Measurements from ENCODE around the gene PHLDA3. TPM values are rescaled to one million over a fixed set of nuclear protein-coding genes. Genes with fewer than 3 reads are reported as not detected.

Gene PHLDA3
- total and polyA plus RNA-seq, 4 donors: 12.8 to 73.2 (median 38.9) TPM

DNA sequence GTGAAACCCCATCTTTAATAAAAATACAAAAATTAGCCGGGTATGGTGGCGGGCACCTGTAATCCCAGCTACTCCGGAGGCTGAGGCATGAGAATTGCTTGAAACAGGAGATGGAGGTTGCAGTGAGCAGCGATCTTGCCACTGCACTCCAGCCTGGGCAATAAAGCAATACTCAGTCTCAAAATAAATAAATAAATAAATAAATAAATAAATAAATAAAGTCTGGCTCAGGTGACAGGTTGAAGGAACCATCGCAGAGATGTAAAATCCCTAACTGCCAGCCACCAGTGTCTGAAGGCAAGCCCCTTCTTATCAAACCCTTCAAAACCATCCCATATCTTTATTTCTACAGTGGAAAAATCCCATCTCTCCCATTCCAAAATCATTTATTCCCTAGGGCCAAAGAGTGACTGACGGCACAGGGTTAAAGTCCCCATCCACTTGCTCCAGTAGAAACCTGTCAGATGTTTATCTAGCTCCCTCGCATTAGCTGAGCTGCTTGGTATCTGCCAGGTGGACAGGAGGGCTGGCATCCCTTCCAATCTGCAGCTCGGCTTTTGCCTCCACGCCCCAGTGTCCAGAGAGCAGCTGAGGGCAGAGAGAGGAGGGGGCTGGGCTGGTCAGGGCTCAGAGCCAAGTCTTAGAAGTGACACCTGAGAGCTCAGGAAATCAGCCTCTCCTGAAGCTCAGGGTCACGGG is 33.0 kb upstream of the PHLDA3 start:
- Histone ChIP-seq H3K9ac (ENCODE audit: insufficient read depth in 1 of 2, low read length in 2 of 2) (no peak overlapping the region), H3K36me3 (ENCODE audit: control insufficient read depth in 4 of 4, insufficient read depth in 4 of 4, low read length in 4 of 4) (peaks cover 0 to 7% (median 5%) of the 10 kb centered on the region in 4 donors), H3K4me1 (ENCODE audit: control insufficient read depth in 5 of 5, insufficient read depth in 5 of 5, low read length in 5 of 5) (peaks cover 5 to 75% (median 49%) of the 10 kb centered on the region in 5 donors), H3K27ac (ENCODE audit: low read depth in 1 of 2, low read length in 1 of 2) (peak overlapping the region in 1 of 2 donors; percentile 79), H3K4me3 (no peak overlapping the region), H3K27me3 (ENCODE audit: control insufficient read depth in 3 of 3, insufficient read depth in 3 of 3, low read length in 2 of 3) (no peaks in the 10 kb centered on the region), H3K9me3 (ENCODE audit: control insufficient read depth in 4 of 4, insufficient read depth in 3 of 4, low read length in 3 of 4) (no peaks in the 10 kb centered on the region)
- WGBS, 2 donors: 70 to 95% methylated on average over 9 to 10 of the region's 10 CpGs
- ATAC-seq (ENCODE audit: insufficient read depth, low FRiP score) (no peak), DNase-seq (peak; percentile 40 to 69 (median 57))
- TF ChIP-seq, protein P1, sequence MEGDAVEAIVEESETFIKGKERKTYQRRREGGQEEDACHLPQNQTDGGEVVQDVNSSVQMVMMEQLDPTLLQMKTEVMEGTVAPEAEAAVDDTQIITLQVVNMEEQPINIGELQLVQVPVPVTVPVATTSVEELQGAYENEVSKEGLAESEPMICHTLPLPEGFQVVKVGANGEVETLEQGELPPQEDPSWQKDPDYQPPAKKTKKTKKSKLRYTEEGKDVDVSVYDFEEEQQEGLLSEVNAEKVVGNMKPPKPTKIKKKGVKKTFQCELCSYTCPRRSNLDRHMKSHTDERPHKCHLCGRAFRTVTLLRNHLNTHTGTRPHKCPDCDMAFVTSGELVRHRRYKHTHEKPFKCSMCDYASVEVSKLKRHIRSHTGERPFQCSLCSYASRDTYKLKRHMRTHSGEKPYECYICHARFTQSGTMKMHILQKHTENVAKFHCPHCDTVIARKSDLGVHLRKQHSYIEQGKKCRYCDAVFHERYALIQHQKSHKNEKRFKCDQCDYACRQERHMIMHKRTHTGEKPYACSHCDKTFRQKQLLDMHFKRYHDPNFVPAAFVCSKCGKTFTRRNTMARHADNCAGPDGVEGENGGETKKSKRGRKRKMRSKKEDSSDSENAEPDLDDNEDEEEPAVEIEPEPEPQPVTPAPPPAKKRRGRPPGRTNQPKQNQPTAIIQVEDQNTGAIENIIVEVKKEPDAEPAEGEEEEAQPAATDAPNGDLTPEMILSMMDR (IDR thresholded peaks at IDR 0.05; ENCODE audit: control extremely low read depth, extremely low read depth): no peak

DNA sequence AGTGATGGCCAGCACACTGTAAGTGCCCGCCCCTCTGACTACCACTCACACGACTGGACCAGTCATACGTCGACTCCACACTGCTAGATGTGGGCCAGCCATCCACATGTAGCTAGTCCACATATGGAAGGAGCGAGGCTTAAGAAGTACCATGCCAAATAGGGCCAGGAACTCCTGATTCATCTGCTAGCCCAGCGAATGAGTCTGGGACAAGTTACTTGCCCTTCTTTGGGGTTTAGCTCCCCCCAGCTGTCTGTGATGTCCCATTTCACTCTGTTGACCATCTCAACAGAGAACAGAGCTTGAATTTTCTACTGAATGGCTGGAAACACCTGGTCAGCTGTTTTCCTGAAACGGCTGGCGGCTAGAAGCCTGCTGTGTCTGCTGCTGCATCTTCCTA is 32.2 kb upstream of the PHLDA3 start:
- Histone ChIP-seq H3K27ac (ENCODE audit: low read depth in 1 of 2, low read length in 1 of 2) (peak overlapping the region in 1 of 2 donors; percentile 33), H3K27me3 (ENCODE audit: control insufficient read depth in 3 of 3, insufficient read depth in 3 of 3, low read length in 2 of 3) (no peaks in the 10 kb centered on the region), H3K4me1 (ENCODE audit: control insufficient read depth in 5 of 5, insufficient read depth in 5 of 5, low read length in 5 of 5) (peaks cover 9 to 79% (median 46%) of the 10 kb centered on the region in 5 donors), H3K9me3 (ENCODE audit: control insufficient read depth in 4 of 4, insufficient read depth in 3 of 4, low read length in 3 of 4) (no peaks in the 10 kb centered on the region), H3K4me3 (no peak overlapping the region), H3K36me3 (ENCODE audit: control insufficient read depth in 4 of 4, insufficient read depth in 4 of 4, low read length in 4 of 4) (peaks cover 0 to 7% (median 3%) of the 10 kb centered on the region in 4 donors), H3K9ac (ENCODE audit: insufficient read depth in 1 of 2, low read length in 2 of 2) (no peak overlapping the region)
- DNase-seq (peak in 1 of 3 donors; percentile 12), ATAC-seq (ENCODE audit: insufficient read depth, low FRiP score) (no peak)
- TF ChIP-seq, protein P1 (IDR thresholded peaks at IDR 0.05; ENCODE audit: control extremely low read depth, extremely low read depth): no peak
- 77 to 88% methylated on average over 8 of the region's 8 CpGs for WGBS, 2 donors

DNA sequence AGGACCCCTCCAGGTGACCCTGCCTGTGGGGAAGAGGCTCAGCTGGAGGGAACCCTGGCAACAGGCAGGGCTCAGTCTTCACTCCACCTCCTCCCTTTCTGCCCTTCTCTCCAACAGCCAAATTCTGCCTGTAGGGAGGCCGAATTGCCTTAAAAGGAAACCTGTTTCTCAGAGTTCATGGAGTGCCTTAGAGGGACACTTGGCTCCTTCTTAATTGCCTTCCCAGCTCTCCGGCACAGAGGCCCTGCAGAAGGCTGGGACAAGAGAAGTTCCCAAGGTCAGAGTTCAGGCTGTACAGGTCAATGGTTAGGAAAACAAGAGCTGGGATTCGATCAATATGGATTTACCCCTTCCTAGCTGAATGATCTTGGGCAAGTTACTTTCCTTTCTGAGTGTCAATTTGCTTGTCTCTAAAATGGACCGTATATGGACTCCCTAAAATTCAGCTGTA is 31.7 kb upstream of the PHLDA3 start:
- H3K9me3 ChIP-seq (ENCODE audit: control insufficient read depth in 4 of 4, insufficient read depth in 3 of 4, low read length in 3 of 4): no peaks in the 10 kb centered on the region
- H3K4me3 ChIP-seq: no peak overlapping the region
- DNase-seq (peak; percentile 43 to 79 (median 66)), ATAC-seq (ENCODE audit: insufficient read depth, low FRiP score) (peak; percentile 14)
- peak overlapping the region; percentile 27 to 33 for H3K27ac ChIP-seq (ENCODE audit: low read depth in 1 of 2, low read length in 1 of 2)
- H3K36me3 ChIP-seq (ENCODE audit: control insufficient read depth in 4 of 4, insufficient read depth in 4 of 4, low read length in 4 of 4): peaks cover 0 to 7% (median 3%) of the 10 kb centered on the region in 4 donors
- peaks cover 14 to 79% (median 43%) of the 10 kb centered on the region in 5 donors for H3K4me1 ChIP-seq (ENCODE audit: control insufficient read depth in 5 of 5, insufficient read depth in 5 of 5, low read length in 5 of 5)
- H3K9ac ChIP-seq (ENCODE audit: insufficient read depth in 1 of 2, low read length in 2 of 2): peak overlapping the region; percentile 27 to 46
- 62 to 73% methylated on average over 4 of the region's 4 CpGs for WGBS, 2 donors
- no peaks in the 10 kb centered on the region for H3K27me3 ChIP-seq (ENCODE audit: control insufficient read depth in 3 of 3, insufficient read depth in 3 of 3, low read length in 2 of 3)
- TF ChIP-seq, protein P1 (IDR thresholded peaks at IDR 0.05; ENCODE audit: control extremely low read depth, extremely low read depth): no peak
